NCI-H1417 treated with DMSO at 0.1 percent for 48 hours (cell line): ENCODE measurements around the gene KCTD21.
"Not testable (repeated sequence)": the region's sequence is repeated elsewhere in the genome, so short reads cannot be mapped to it uniquely, and the experiment has no call there.

Source experiments
- DNase-seq: peaks from one replicate; lab custom pipeline; 2025; lab: John Stamatoyannopoulos, UW

KCTD21 gene

GRCh38 chr11:78188286-78189173 lies at the start of gene KCTD21, which contains the start of gene USP35:
KCTD21 (minus strand) TSS chr11:78188626; CDS start chr11:78174554, 14,072 bp downstream.
USP35 (plus strand) TSS chr11:78188919; CDS start chr11:78196246, 7,327 bp downstream.
- DNase-seq: peak; percentile 88

- no peak for DNase-seq
Measured at GRCh38 chr11:78237293-78238046, 49.0 kb upstream of the KCTD21 start.

- no peak for DNase-seq
Measured at GRCh38 chr11:78234006-78234405, 45.6 kb upstream of the KCTD21 start.

GRCh38 chr11:78233046-78233445 lies 44.6 kb upstream of the KCTD21 start:
- not testable (repeated sequence) for DNase-seq

- no peak for DNase-seq
Measured at GRCh38 chr11:78231962-78232501, 43.6 kb upstream of the KCTD21 start.

- no peak for DNase-seq
Measured at GRCh38 chr11:78230161-78230877, 41.9 kb upstream of the KCTD21 start.

- no peak for DNase-seq
Measured at GRCh38 chr11:78229106-78229505, 40.7 kb upstream of the KCTD21 start.

- peak; percentile 41 for DNase-seq
Measured at GRCh38 chr11:78228467-78228866, 40.0 kb upstream of the KCTD21 start.

- DNase-seq: no peak
Measured at GRCh38 chr11:78227921-78228320, 39.5 kb upstream of the KCTD21 start.

- no peak for DNase-seq
Measured at GRCh38 chr11:78226684-78227680, 38.6 kb upstream of the KCTD21 start.

GRCh38 chr11:78224906-78225420 lies 36.5 kb upstream of the KCTD21 start:
- DNase-seq: no peak

- no peak for DNase-seq
Measured at GRCh38 chr11:78224506-78224905, 36.1 kb upstream of the KCTD21 start.

- no peak for DNase-seq
Measured at GRCh38 chr11:78223320-78223954, 35.0 kb upstream of the KCTD21 start.

GRCh38 chr11:78222726-78223125 lies 34.3 kb upstream of the KCTD21 start:
- not testable (repeated sequence) for DNase-seq

- no peak for DNase-seq
Measured at GRCh38 chr11:78221396-78222315, 33.2 kb upstream of the KCTD21 start.

- no peak for DNase-seq
Measured at GRCh38 chr11:78220218-78221157, 32.1 kb upstream of the KCTD21 start.

- DNase-seq: no peak
Measured at GRCh38 chr11:78219493-78220217, 31.2 kb upstream of the KCTD21 start.
